ENCODE measurements around the gene FTO.

FTO gene

GRCh38 chr16:53863861-53864260 lies 159.9 kb downstream of the FTO start:
- no peak overlapping the region for H3K4me3 ChIP-seq (ENCODE audit: low read depth, low read length)
- no peak for DNase-seq (ENCODE audit: low read depth)
- no peak for TF ChIP-seq CTCF (IDR thresholded peaks at IDR 0.05; ENCODE audit: low read depth, low read length, missing control alignments)

GRCh38 chr16:53864819-53865493 lies 161.0 kb downstream of the FTO start:
- TF ChIP-seq CTCF (IDR thresholded peaks at IDR 0.05; ENCODE audit: low read depth, low read length, missing control alignments) = no peak
- no peak for DNase-seq (ENCODE audit: low read depth)
- H3K4me3 ChIP-seq (ENCODE audit: low read depth, low read length) = no peak overlapping the region

GRCh38 chr16:53865494-53865863 lies 161.5 kb downstream of the FTO start:
- no peak for TF ChIP-seq CTCF (IDR thresholded peaks at IDR 0.05; ENCODE audit: low read depth, low read length, missing control alignments)
- no peak for DNase-seq (ENCODE audit: low read depth)

GRCh38 chr16:53866520-53866919 lies 162.6 kb downstream of the FTO start:
- TF ChIP-seq CTCF (IDR thresholded peaks at IDR 0.05; ENCODE audit: low read depth, low read length, missing control alignments) = no peak
- DNase-seq (ENCODE audit: low read depth) = no peak
- H3K4me3 ChIP-seq (ENCODE audit: low read depth, low read length) = no peak overlapping the region

More at GRCh38 chr16:53865494-53865863, 161.5 kb downstream of the FTO start:
- no peak overlapping the region for H3K4me3 ChIP-seq (ENCODE audit: low read depth, low read length)

GRCh38 chr16:53870831-53871230 lies 166.9 kb downstream of the FTO start:
- TF ChIP-seq CTCF (IDR thresholded peaks at IDR 0.05; ENCODE audit: low read depth, low read length, missing control alignments) = no peak
- DNase-seq (ENCODE audit: low read depth) = no peak

GRCh38 chr16:53872248-53873221 lies 168.6 kb downstream of the FTO start:
- no peak overlapping the region for H3K4me3 ChIP-seq (ENCODE audit: low read depth, low read length)
- no peak for TF ChIP-seq CTCF (IDR thresholded peaks at IDR 0.05; ENCODE audit: low read depth, low read length, missing control alignments)
- no peak for DNase-seq (ENCODE audit: low read depth)

More at GRCh38 chr16:53870831-53871230, 166.9 kb downstream of the FTO start:
- H3K4me3 ChIP-seq (ENCODE audit: low read depth, low read length) = no peak overlapping the region
